ENCODE data around the gene DNAI2.
A peak's percentile ranks its signal among the peaks of the same experiment; 100 is the strongest.
"Not testable (repeated sequence)": the region's sequence is repeated elsewhere in the genome, so short reads cannot be mapped to it uniquely, and the experiment has no call there.

The DNAI2 gene

GRCh38 chr17:74276541-74277009 is 2.5 kb downstream of the DNAI2 start:
- peak; percentile 86 to 98 for DNase-seq

DNA sequence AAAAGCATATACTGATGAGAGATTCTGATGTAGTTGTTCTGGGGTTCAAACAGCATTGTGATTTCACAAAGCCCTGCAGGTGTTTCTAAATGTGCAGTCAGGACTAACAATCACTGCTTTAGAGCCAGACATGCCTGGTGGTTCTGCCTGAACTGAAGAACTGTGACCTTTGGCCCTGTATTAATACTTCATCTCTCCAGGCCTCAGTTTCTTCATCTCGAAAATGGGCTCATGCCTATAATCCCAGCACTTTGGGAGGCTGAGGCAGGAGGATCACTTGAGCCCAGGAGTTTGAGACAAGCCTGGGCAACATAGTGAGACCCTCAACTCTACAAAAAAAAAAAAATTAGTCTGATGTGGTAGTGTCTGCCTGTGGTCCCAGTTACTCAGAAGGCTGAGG is 3.9 kb downstream of the DNAI2 start:
- no peak for DNase-seq

- not testable (repeated sequence) for DNase-seq
These were observed 5.6 kb downstream of the DNAI2 start for GRCh38 chr17:74279617-74280016.

- peak; percentile 89 to 97 for DNase-seq
These were observed 6.1 kb downstream of the DNAI2 start for GRCh38 chr17:74280093-74280513.

GRCh38 chr17:74281799-74282198 is 7.8 kb downstream of the DNAI2 start:
- DNase-seq: no peak

- not testable (repeated sequence) for DNase-seq
These were observed 8.2 kb downstream of the DNAI2 start for GRCh38 chr17:74282274-74282586.

DNA sequence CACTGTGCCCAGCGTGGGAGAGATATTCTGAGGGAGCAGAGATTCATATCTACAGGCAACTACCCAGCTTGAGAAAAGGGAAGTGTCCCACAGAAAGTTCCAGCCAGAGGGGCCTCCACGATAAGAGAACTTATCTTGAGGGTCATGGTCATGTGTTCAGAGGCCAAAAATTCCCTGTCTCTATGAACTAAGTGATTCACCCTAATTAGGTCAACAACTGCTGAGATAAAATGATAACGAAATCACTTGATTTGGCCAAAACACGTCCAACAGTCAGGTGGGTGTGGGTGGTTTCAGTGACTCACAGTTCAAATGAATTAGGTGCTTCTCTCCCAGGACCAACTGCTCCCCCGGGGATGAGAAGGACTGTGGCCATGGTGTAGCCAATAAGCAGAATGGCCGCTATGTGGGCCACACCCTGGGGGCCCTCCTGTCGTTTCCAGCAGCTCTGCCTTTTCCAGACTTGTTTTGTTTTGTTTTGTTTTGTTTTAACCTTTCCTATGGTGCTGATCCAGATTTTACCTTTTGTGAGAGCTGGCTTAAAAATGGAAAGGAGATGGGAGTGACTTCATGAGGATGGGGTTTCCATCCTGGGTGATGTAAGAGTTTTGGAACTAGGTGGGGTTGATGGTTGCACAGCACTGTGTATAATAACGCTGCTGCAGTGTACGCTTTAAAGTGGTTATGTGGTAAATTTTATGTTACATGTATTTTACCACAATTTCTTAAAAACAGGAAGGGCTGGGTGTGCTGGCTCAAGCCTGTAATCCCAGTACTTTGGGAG is 8.7 kb downstream of the DNAI2 start:
- peak; percentile 87 to 98 for DNase-seq

DNA sequence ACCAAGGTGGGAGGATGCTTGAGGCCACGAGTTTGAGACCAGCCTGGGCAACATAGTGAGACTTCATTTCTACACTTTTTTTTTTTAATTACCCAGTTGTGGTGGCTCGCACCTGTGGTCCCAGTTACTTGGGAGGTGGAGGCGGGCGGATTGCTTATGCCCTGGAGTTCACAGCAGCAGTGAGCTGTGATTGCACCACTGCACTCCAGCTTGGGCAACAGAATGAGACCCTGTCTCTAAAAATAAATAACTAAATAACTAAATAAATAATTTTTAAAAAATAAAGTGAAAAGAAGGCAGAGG is 9.3 kb downstream of the DNAI2 start:
- DNase-seq: no peak

- DNase-seq: no peak
These were observed 13.1 kb downstream of the DNAI2 start for GRCh38 chr17:74287031-74287602.

- peak in 1 of 2 donors; percentile 50 for DNase-seq
These were observed 14.8 kb downstream of the DNAI2 start for GRCh38 chr17:74288785-74289184.

GRCh38 chr17:74289688-74290087 is 15.7 kb downstream of the DNAI2 start:
- peak; percentile 29 to 37 for DNase-seq

GRCh38 chr17:74290340-74290739 is 16.3 kb downstream of the DNAI2 start:
- DNase-seq: no peak

DNA sequence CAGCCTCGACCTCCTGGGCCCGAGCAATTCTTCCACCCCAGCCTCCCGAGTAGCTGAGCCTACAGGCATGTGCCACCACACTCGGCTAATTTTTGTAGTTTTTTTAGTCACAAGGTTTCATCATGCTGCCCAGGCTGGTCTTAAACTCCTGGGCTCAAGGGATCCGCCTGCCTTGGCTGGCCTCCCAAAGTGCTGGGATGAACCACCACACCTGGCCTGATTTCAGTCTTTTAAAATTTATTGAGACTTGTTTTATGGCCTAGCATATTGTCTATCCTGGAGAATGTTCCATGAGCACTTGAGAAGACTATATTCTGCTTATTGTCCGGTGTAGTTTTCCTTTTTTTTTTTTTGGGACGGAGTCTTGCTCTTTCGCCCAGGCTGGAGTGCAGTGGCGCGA is 18.5 kb downstream of the DNAI2 start:
- DNase-seq: no peak

- no peak for DNase-seq
These were observed 21.9 kb downstream of the DNAI2 start for GRCh38 chr17:74295625-74296547.

DNA sequence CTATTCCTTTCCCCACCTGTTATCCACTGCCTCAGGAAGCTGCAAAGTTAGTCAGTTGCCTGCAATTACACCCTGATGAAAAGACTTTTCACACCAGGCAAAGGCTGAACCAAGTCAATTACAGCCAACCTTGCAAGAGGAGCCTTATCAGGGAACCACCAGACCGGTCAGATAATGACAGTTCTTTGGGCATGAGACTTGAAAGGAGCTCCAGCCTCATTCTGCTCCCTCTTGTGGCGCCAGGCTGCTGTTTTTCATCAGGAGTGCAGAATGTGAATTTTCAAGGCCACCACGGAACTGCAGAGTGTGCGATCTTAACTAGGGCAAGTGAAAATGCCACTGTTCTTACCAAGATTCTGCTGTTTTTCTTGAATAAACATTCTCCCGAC is 22.5 kb downstream of the DNAI2 start:
- DNase-seq: peak; percentile 69 to 82

DNA sequence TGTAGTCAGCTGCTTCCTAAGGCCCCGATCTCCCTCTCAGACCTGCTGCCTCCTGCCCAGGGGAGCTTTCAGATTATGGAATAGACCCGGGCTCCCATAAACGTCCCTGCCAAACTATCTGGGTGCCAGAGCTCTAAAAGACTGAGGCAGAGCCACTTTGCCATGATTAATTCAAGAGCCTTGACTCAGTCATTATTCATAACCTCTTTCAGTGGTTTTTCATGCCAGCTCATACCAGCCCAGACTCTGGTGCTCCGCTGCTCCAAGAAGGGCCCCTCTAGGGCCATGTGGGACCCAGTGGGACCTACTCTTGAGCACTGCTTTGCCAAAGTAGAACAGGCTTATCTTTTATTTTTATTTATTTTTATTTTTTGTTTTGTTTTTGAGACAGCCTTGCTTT is 23.9 kb downstream of the DNAI2 start:
- no peak for DNase-seq

- no peak for DNase-seq
These were observed 24.7 kb downstream of the DNAI2 start for GRCh38 chr17:74298778-74299177.

GRCh38 chr17:74299226-74300009 is 25.4 kb downstream of the DNAI2 start:
- no peak for DNase-seq

DNA sequence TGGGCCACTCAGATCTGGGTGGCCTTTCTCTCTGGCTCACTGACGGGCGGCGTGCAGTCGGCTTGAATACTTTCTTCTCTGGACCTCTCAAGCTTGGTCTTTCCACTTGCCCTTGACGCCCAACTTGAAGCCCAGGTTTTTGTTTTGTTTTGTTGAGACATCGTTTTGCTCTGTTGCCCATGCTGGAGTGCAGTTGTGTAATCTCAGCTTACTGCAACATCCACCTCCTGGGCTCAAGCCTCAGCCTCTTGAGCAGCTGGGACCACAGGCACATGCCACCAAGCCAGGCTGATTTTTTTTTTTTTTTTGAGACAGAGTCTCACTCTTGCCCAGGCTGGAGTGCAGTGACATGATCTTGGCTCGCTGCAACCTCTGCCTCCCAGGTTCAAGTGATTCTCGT is 29.3 kb downstream of the DNAI2 start:
- no peak for DNase-seq

GRCh38 chr17:74304184-74304583 is 30.1 kb downstream of the DNAI2 start:
- no peak for DNase-seq

- no peak for DNase-seq
These were observed 32.0 kb downstream of the DNAI2 start for GRCh38 chr17:74305865-74306654.

Data from inflammatory macrophage treated with lipopolysaccharide for 1 hour (primary cell).